ENCODE measurements around the gene TMEM131.
"Not testable (repeated sequence)": the region's sequence is repeated elsewhere in the genome, so short reads cannot be mapped to it uniquely, and the experiment has no call there.

TMEM131 gene

GRCh38 chr2:97932975-97933662, 62.6 kb downstream of the TMEM131 start:
- Histone ChIP-seq H3K4me1 (ENCODE audit: control insufficient read depth, insufficient read depth, low read length) (peaks cover 30% of the 10 kb centered on the region), H3K9me3 (ENCODE audit: control insufficient read depth, low read length) (no peaks in the 10 kb centered on the region), H3K9ac (ENCODE audit: low read length) (no peak overlapping the region), H3K4me3 (ENCODE audit: low read length) (no peak overlapping the region), H3K27me3 (ENCODE audit: control insufficient read depth, insufficient read depth, low read length) (no peaks in the 10 kb centered on the region), H3K36me3 (ENCODE audit: control insufficient read depth, insufficient read depth, low read length) (no peaks in the 10 kb centered on the region)

GRCh38 chr2:97931858-97932225, 63.9 kb downstream of the TMEM131 start:
- no peak overlapping the region for H3K4me3 ChIP-seq (ENCODE audit: low read length)
- no peaks in the 10 kb centered on the region for H3K27me3 ChIP-seq (ENCODE audit: control insufficient read depth, insufficient read depth, low read length)
- no peak overlapping the region for H3K9ac ChIP-seq (ENCODE audit: low read length)
- peaks cover 26% of the 10 kb centered on the region for H3K4me1 ChIP-seq (ENCODE audit: control insufficient read depth, insufficient read depth, low read length)
- H3K36me3 ChIP-seq (ENCODE audit: control insufficient read depth, insufficient read depth, low read length): no peaks in the 10 kb centered on the region
- H3K9me3 ChIP-seq (ENCODE audit: control insufficient read depth, low read length): no peaks in the 10 kb centered on the region

DNA sequence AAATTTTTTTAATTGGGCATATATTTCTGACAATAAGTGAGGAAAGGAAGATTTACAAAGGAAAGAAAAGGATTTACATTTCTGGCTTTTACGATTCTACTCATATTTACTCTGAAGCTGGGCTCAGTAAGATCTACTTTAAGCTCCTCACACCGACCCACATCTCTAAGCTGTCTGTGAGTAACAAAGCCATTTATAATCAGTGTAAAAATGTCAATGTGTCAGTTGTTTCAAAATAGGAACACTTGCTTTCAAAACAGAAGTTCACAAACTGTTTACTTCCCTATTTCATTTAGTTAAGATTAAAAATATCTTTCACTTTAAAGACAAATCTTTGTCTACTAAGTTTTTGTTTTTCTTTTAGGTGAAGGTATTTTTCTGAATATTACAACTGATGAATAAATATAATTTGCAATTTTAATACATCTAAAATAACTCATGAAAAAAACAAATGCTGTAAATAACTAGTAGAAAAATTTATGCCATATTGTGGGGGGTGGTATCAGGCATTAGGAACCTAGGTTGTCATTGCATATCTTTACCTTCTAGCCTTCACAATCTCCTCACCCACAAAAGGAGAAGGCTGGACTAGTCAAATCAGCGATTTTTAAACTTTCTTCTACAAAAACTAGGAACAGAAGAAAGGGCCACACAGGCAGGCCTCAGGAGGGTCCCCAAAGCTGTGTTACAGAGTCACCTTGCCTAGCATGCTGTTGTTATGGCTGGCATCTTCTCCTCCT, 64.5 kb downstream of the TMEM131 start:
- no peak overlapping the region for H3K4me3 ChIP-seq (ENCODE audit: low read length)
- no peak overlapping the region for H3K9ac ChIP-seq (ENCODE audit: low read length)
- peaks cover 21% of the 10 kb centered on the region for H3K4me1 ChIP-seq (ENCODE audit: control insufficient read depth, insufficient read depth, low read length)
- no peaks in the 10 kb centered on the region for H3K36me3 ChIP-seq (ENCODE audit: control insufficient read depth, insufficient read depth, low read length)
- no peaks in the 10 kb centered on the region for H3K27me3 ChIP-seq (ENCODE audit: control insufficient read depth, insufficient read depth, low read length)
- no peaks in the 10 kb centered on the region for H3K9me3 ChIP-seq (ENCODE audit: control insufficient read depth, low read length)

DNA sequence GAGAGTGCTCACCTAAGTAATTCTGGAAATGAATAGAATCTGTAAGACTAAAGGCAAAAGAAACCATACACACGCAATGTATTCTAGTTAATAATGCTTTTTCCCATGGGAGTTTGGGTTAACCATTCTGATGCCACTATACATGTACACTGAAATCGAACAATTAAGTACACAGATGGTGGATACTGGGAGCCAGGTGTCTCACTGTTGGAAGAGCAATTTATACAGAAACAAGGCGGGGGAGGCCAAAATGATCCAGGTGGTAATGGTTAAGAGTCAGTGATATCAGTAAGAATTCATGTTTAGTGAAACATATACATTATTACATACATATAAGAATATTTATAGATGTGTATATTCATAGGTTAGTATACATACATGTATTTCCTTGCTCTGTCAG, 67.2 kb downstream of the TMEM131 start:
- Histone ChIP-seq H3K9me3 (ENCODE audit: control insufficient read depth, low read length) (no peaks in the 10 kb centered on the region), H3K4me3 (ENCODE audit: low read length) (no peak overlapping the region), H3K9ac (ENCODE audit: low read length) (no peak overlapping the region), H3K36me3 (ENCODE audit: control insufficient read depth, insufficient read depth, low read length) (peaks cover 5% of the 10 kb centered on the region), H3K27me3 (ENCODE audit: control insufficient read depth, insufficient read depth, low read length) (no peaks in the 10 kb centered on the region), H3K4me1 (ENCODE audit: control insufficient read depth, insufficient read depth, low read length) (peaks cover 15% of the 10 kb centered on the region)

- Histone ChIP-seq H3K27me3 (ENCODE audit: control insufficient read depth, insufficient read depth, low read length) (no peaks in the 10 kb centered on the region), H3K4me1 (ENCODE audit: control insufficient read depth, insufficient read depth, low read length) (peaks cover 12% of the 10 kb centered on the region), H3K9ac (ENCODE audit: low read length) (no peak overlapping the region), H3K36me3 (ENCODE audit: control insufficient read depth, insufficient read depth, low read length) (peaks cover 5% of the 10 kb centered on the region), H3K4me3 (ENCODE audit: low read length) (no peak overlapping the region), H3K9me3 (ENCODE audit: control insufficient read depth, low read length) (no peaks in the 10 kb centered on the region)
These were observed 68.8 kb downstream of the TMEM131 start for GRCh38 chr2:97926946-97927345.

DNA sequence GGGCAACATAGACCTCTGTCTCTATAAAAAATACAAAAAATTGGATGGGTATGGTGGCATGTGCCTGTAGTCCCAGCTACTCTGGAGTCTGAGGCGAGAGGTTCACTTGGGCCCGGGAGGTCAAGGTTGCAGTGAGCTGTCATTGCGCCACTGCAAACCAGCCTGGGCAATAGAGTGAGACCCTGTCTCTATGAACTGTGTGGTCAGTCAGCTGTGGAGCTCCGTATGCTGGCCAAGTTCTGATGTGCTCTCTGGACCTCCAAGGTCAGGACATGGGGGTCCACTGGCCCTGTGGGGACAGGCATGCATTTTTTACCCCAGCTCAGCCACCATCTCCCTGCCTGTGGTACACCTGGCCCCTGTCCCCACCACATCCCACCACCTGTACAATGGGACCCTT, 71.6 kb downstream of the TMEM131 start:
- H3K9me3 ChIP-seq (ENCODE audit: control insufficient read depth, low read length): no peaks in the 10 kb centered on the region
- no peak overlapping the region for H3K9ac ChIP-seq (ENCODE audit: low read length)
- no peak overlapping the region for H3K4me3 ChIP-seq (ENCODE audit: low read length)
- H3K4me1 ChIP-seq (ENCODE audit: control insufficient read depth, insufficient read depth, low read length): peaks cover 5% of the 10 kb centered on the region
- no peaks in the 10 kb centered on the region for H3K27me3 ChIP-seq (ENCODE audit: control insufficient read depth, insufficient read depth, low read length)
- peaks cover 5% of the 10 kb centered on the region for H3K36me3 ChIP-seq (ENCODE audit: control insufficient read depth, insufficient read depth, low read length)

DNA sequence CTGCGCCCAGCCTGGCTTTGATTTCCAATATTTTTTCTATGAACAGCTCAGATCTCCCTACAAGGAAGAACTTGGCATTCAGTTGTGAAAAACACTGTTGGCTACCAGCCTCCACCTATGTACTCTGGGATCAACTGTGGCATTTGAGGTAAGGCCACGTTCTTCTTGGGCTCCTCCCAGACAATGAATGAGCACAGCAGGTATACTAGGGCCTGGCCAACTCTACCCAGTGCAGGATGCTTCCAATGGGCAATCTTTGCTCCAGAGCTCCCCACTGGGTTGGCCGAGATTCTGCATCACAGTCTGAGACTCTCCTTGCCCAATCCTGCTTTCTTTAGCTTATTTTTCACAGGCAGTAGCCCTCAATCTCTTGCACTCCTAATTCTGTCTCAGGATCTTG, 75.9 kb downstream of the TMEM131 start:
- H3K4me1 ChIP-seq (ENCODE audit: control insufficient read depth, insufficient read depth, low read length): peaks cover 5% of the 10 kb centered on the region
- no peaks in the 10 kb centered on the region for H3K27me3 ChIP-seq (ENCODE audit: control insufficient read depth, insufficient read depth, low read length)
- peaks cover 5% of the 10 kb centered on the region for H3K36me3 ChIP-seq (ENCODE audit: control insufficient read depth, insufficient read depth, low read length)
- no peak overlapping the region for H3K4me3 ChIP-seq (ENCODE audit: low read length)
- H3K9me3 ChIP-seq (ENCODE audit: control insufficient read depth, low read length): no peaks in the 10 kb centered on the region
- no peak overlapping the region for H3K9ac ChIP-seq (ENCODE audit: low read length)

- peaks cover 5% of the 10 kb centered on the region for H3K4me1 ChIP-seq (ENCODE audit: control insufficient read depth, insufficient read depth, low read length)
- H3K4me3 ChIP-seq (ENCODE audit: low read length): no peak overlapping the region
- H3K36me3 ChIP-seq (ENCODE audit: control insufficient read depth, insufficient read depth, low read length): no peaks in the 10 kb centered on the region
- no peaks in the 10 kb centered on the region for H3K27me3 ChIP-seq (ENCODE audit: control insufficient read depth, insufficient read depth, low read length)
- no peaks in the 10 kb centered on the region for H3K9me3 ChIP-seq (ENCODE audit: control insufficient read depth, low read length)
- H3K9ac ChIP-seq (ENCODE audit: low read length): no peak overlapping the region
These were observed 76.9 kb downstream of the TMEM131 start for GRCh38 chr2:97918818-97919217.

GRCh38 chr2:97917668-97918067, 78.1 kb downstream of the TMEM131 start:
- not testable (repeated sequence) for H3K36me3 ChIP-seq (ENCODE audit: control insufficient read depth, insufficient read depth, low read length); H3K9me3 ChIP-seq (ENCODE audit: control insufficient read depth, low read length); H3K9ac ChIP-seq (ENCODE audit: low read length); H3K27me3 ChIP-seq (ENCODE audit: control insufficient read depth, insufficient read depth, low read length); H3K4me3 ChIP-seq (ENCODE audit: low read length); H3K4me1 ChIP-seq (ENCODE audit: control insufficient read depth, insufficient read depth, low read length)

DNA sequence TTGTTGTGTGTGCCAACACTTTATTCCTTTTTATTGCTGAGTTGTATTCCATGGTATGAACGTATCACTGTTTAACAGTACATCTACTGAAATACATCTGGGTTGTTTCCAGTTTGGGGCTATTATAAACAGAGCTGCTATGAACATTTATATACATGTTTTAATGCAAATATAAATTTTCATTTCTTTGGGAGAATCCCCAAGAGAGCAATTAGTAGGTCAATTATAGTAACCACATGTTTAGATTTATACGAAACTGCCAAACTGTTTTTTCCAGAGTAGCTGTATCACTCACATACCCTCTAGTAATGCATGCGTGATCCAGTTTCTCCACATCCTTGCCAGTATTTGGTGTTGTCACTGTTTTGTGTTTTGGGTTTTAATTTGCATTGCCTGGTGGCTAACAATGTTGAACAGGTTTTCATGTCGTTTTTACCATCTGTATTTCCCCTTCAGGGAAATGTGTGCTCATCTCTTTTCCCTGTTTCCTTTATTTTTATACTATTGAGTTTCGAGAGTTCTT, 81.0 kb downstream of the TMEM131 start:
- no peaks in the 10 kb centered on the region for H3K9me3 ChIP-seq (ENCODE audit: control insufficient read depth, low read length)
- no peak overlapping the region for H3K9ac ChIP-seq (ENCODE audit: low read length)
- H3K4me1 ChIP-seq (ENCODE audit: control insufficient read depth, insufficient read depth, low read length): peaks cover 6% of the 10 kb centered on the region
- H3K27me3 ChIP-seq (ENCODE audit: control insufficient read depth, insufficient read depth, low read length): no peaks in the 10 kb centered on the region
- no peaks in the 10 kb centered on the region for H3K36me3 ChIP-seq (ENCODE audit: control insufficient read depth, insufficient read depth, low read length)
- no peak overlapping the region for H3K4me3 ChIP-seq (ENCODE audit: low read length)

GRCh38 chr2:97913846-97914245, 81.9 kb downstream of the TMEM131 start:
- H3K27me3 ChIP-seq (ENCODE audit: control insufficient read depth, insufficient read depth, low read length): no peaks in the 10 kb centered on the region

DNA sequence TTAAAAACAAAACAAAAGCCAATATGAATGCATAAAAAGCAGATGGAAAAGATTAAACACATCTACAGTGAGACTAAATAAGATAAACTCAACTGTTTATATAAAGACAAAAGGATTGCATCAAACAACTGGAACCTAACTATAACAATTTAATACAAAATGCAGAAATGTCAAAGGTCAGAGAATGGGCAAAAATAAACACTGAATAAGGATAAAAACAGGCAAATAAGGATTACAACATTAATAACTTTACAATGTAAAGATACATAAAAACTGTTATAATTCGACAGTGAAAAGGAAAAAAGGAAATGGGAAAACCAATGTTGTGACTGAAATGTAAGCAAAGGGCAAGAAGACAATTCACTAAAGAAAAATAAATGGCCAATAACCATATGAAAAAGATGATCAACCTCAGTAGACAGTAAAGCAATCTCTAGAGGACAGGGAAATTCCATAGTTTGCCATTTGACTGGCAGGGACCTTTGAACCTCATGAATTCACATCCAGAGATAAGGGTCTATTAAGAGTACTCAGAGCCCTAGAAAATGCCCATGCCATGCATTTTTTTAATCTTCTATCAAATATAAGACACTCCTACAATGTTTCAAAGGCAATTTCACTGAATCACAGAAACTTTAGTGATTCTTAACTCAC, 83.7 kb downstream of the TMEM131 start:
- Histone ChIP-seq H3K27me3 (ENCODE audit: control insufficient read depth, insufficient read depth, low read length) (no peaks in the 10 kb centered on the region), H3K4me3 (ENCODE audit: low read length) (no peak overlapping the region), H3K36me3 (ENCODE audit: control insufficient read depth, insufficient read depth, low read length) (no peaks in the 10 kb centered on the region), H3K9me3 (ENCODE audit: control insufficient read depth, low read length) (no peaks in the 10 kb centered on the region), H3K9ac (ENCODE audit: low read length) (no peak overlapping the region), H3K4me1 (ENCODE audit: control insufficient read depth, insufficient read depth, low read length) (peaks cover 5% of the 10 kb centered on the region)

More at GRCh38 chr2:97913846-97914245, 81.9 kb downstream of the TMEM131 start:
- Histone ChIP-seq H3K9me3 (ENCODE audit: control insufficient read depth, low read length) (no peaks in the 10 kb centered on the region), H3K36me3 (ENCODE audit: control insufficient read depth, insufficient read depth, low read length) (no peaks in the 10 kb centered on the region), H3K4me3 (ENCODE audit: low read length) (no peak overlapping the region), H3K9ac (ENCODE audit: low read length) (no peak overlapping the region), H3K4me1 (ENCODE audit: control insufficient read depth, insufficient read depth, low read length) (peaks cover 5% of the 10 kb centered on the region)
